ENCODE results near the gene ZBTB18. TPM values are rescaled to one million over a fixed set of nuclear protein-coding genes. Genes with fewer than 3 reads are reported as not detected.

ZBTB18 gene
- total and polyA plus RNA-seq, 2 of the 4 experiments (the other 2 are of a cell fraction) = 10.0 to 16.0 TPM

- no peak overlapping the region for H3K9ac ChIP-seq (ENCODE audit: low read depth, low read length)
- H3K27ac ChIP-seq (ENCODE audit: insufficient read depth, low read length) = no peak overlapping the region
- no peaks in the 10 kb centered on the region for H3K36me3 ChIP-seq (ENCODE audit: control insufficient read depth, insufficient read depth, low read length)
- H2AK5ac ChIP-seq (ENCODE audit: low read depth, low read length) = no peak overlapping the region
- H4K8ac ChIP-seq (ENCODE audit: low read depth in 2 of 2, low read length in 2 of 2) = no peak overlapping the region
- H3K4ac ChIP-seq (ENCODE audit: low read depth, low read length) = no peak overlapping the region; the same call in 1 of the 2 replicates
- H3K23ac ChIP-seq (ENCODE audit: low read depth, low read length) = no peak overlapping the region
- no peak overlapping the region for H4K5ac ChIP-seq (ENCODE audit: low read depth, low read length)
- no peaks in the 10 kb centered on the region for H3K9me1 ChIP-seq (ENCODE audit: insufficient read depth, low read length)
- H3K4me1 ChIP-seq (ENCODE audit: control insufficient read depth, insufficient read depth, low read length) = peaks cover 11% of the 10 kb centered on the region
- no peak overlapping the region for H2BK5ac ChIP-seq (ENCODE audit: low read depth, low read length, poor library complexity, severe bottlenecking)
- DNase-seq (no peak), ATAC-seq (ENCODE audit: low read depth) (no peak)
- H2BK15ac ChIP-seq (ENCODE audit: low read depth, low read length) = no peak overlapping the region
- no peak overlapping the region for H4K91ac ChIP-seq (ENCODE audit: insufficient read depth, low read depth, low read length)
- no peak overlapping the region for H3K18ac ChIP-seq (ENCODE audit: low read depth, low read length)
- dilution Hi-C loops (cut with HindIII; ENCODE audit: low sequenced_read_pairs, unreplicated experiment) = no loop called here
- H3K4me3 ChIP-seq (ENCODE audit: insufficient read depth, low read depth, low read length) = no peak overlapping the region
- H2AK9ac ChIP-seq (replicated peaks; ENCODE audit: low read depth, low read length, poor library complexity) = no peak overlapping the region
- in situ Hi-C loops (cut with MboI; ENCODE audit: low sequenced_read_pairs) = no loop called here
- BruUV-seq (replicated peaks) = no TSS peak
- no peaks in the 10 kb centered on the region; the same call in 1 of the 2 replicates for H3K27me3 ChIP-seq (ENCODE audit: control insufficient read depth, insufficient read depth, low read length)
- no peak overlapping the region for H2BK120ac ChIP-seq (ENCODE audit: low read depth, low read length)
- TF ChIP-seq CTCF (conservative IDR thresholded peaks at IDR 0.05; ENCODE audit: low read depth, low read length) (no peak), POLR2A (IDR thresholded peaks at IDR 0.05; ENCODE audit: low read depth, low read length) (no peak), RFX5 (IDR thresholded peaks at IDR 0.05; ENCODE audit: low read depth, low read length) (no peak), ELK1 (IDR thresholded peaks at IDR 0.05; ENCODE audit: borderline replicate concordance, low read depth, low read length) (no peak), MAFK (IDR thresholded peaks at IDR 0.05; ENCODE audit: low read depth, low read length) (no peak), CHD1 (IDR thresholded peaks at IDR 0.05; ENCODE audit: low read depth, low read length) (no peak), BHLHE40 (IDR thresholded peaks at IDR 0.05; ENCODE audit: low read depth, low read length) (no peak), FOS (IDR thresholded peaks at IDR 0.05; ENCODE audit: low read depth, low read length) (no peak), MXI1 (IDR thresholded peaks at IDR 0.05; ENCODE audit: borderline replicate concordance, low read depth, low read length) (no peak), SMC3 (IDR thresholded peaks at IDR 0.05; ENCODE audit: low read depth, low read length) (no peak), RCOR1 (IDR thresholded peaks at IDR 0.05; ENCODE audit: insufficient replicate concordance, low read length) (no peak)
- WGBS, 2 experiments (ENCODE audit: extremely low coverage in 2 of 2, insufficient read length in 1 of 2) = 57% methylated on average over 6 of the region's 19 CpGs; no CpG with 5 or more reads in 1 of the 2 experiments
- ChIA-PET CTCF (no interaction called here), POLR2A (ENCODE audit: unreplicated experiment) (no interaction called here)
- no peak overlapping the region for H2BK20ac ChIP-seq (ENCODE audit: low read depth, low read length)
- no peak overlapping the region for H3K56ac ChIP-seq (ENCODE audit: extremely low read depth, insufficient read depth, low read length)
- no peak overlapping the region for H2AFZ ChIP-seq (replicated peaks; ENCODE audit: low read length, poor library complexity)
- intact Hi-C loops (cut with micrococcal nuclease) = no loop called here
- H4K20me1 ChIP-seq (ENCODE audit: insufficient read depth, low read length) = no peaks in the 10 kb centered on the region
- no peaks in the 10 kb centered on the region for H3K79me1 ChIP-seq (ENCODE audit: low read depth in 1 of 2, low read length in 2 of 2)
- H3K9me3 ChIP-seq (ENCODE audit: control insufficient read depth, insufficient read depth, low read length) = 0 out of 2 replicates have a peak, but pooled peaks cover 2% of the 10 kb centered on the region
- no peak overlapping the region for H3K14ac ChIP-seq (replicated peaks; ENCODE audit: low read depth, low read length)
- no peak overlapping the region for H3K4me2 ChIP-seq (ENCODE audit: low read depth, low read length)
These were observed 48.3 kb downstream of the ZBTB18 start for GRCh38 chr1:244099258-244099930.

Measured in IMR-90 (cell line).